Mesenchymal stem cell (in vitro differentiated cells and primary cell): Measurements from ENCODE around the gene MEAF6.
"Not testable (repeated sequence)": the region's sequence is repeated elsewhere in the genome, so short reads cannot be mapped to it uniquely, and the experiment has no call there.

Source experiments
- DNase-seq: peaks from one replicate; pipeline ENCODE4 v3.0.0-alpha.2; 2013
- H2AFZ ChIP-seq: one replicate; pipeline ENCODE4 v1.6.1; 2013; ENCODE audit warnings: low read depth, mild to moderate bottlenecking, control low read depth, inconsistent platforms, low read length, moderate library complexity
- H2AK5ac ChIP-seq: 2 replicates; pipeline ENCODE4 v1.6.1; 2013; ENCODE audit warnings: low read length, moderate library complexity, mild to moderate bottlenecking, inconsistent platforms; ENCODE audit not compliant: severe bottlenecking
- H2BK120ac ChIP-seq: one replicate; pipeline ENCODE4 v1.6.1; 2013; ENCODE audit warnings: low read depth, mild to moderate bottlenecking, inconsistent platforms, low read length, moderate library complexity
- H2BK12ac ChIP-seq, 2 experiments: one replicate each; pipeline ENCODE4 v1.6.1; 2013; ENCODE audit warnings: inconsistent platforms in 2 of 2, low read length in 2 of 2, mild to moderate bottlenecking in 2 of 2, moderate library complexity in 2 of 2, control low read depth in 1 of 2
- H2BK15ac ChIP-seq: one replicate; pipeline ENCODE4 v1.6.1; 2013; ENCODE audit warnings: mild to moderate bottlenecking, low read depth, inconsistent platforms; ENCODE audit not compliant: poor library complexity, severe bottlenecking
- H2BK5ac ChIP-seq: 2 replicates; pipeline ENCODE4 v1.6.1; 2013; ENCODE audit warnings: low read depth, mild to moderate bottlenecking, low read length, control low read depth, inconsistent platforms; ENCODE audit not compliant: poor library complexity, severe bottlenecking
- H3K14ac ChIP-seq, 2 experiments: one replicate each; pipeline ENCODE4 v1.6.1; 2013; ENCODE audit warnings: inconsistent platforms in 2 of 2, low read length in 2 of 2, control low read depth in 1 of 2, mild to moderate bottlenecking in 1 of 2, moderate library complexity in 1 of 2
- H3K18ac ChIP-seq, 2 experiments: one replicate each; pipeline ENCODE4 v1.6.1; 2013; ENCODE audit warnings: inconsistent platforms in 2 of 2, low read length in 2 of 2, control low read depth in 1 of 2, low read depth in 1 of 2, mild to moderate bottlenecking in 1 of 2
- H3K23ac ChIP-seq, 2 experiments: one replicate each; pipeline ENCODE4 v1.6.1; 2013; ENCODE audit warnings: inconsistent platforms in 2 of 2, low read length in 2 of 2, mild to moderate bottlenecking in 2 of 2, moderate library complexity in 2 of 2, control low read depth in 1 of 2
- H3K27ac ChIP-seq: 2 replicates; pipeline ENCODE4 v1.5.1; 2013; ENCODE audit warnings: mild to moderate bottlenecking, moderate library complexity, low read length, control low read depth, inconsistent platforms; ENCODE audit not compliant: poor library complexity, severe bottlenecking
- H3K27me3 ChIP-seq, 2 experiments: 2 replicates each; pipeline versions ENCODE4 v1.6.1 to v1.7.0; 2013; ENCODE audit warnings: low read length in 2 of 2, mild to moderate bottlenecking in 2 of 2, moderate library complexity in 2 of 2, control low read depth in 1 of 2, inconsistent platforms in 1 of 2; ENCODE audit not compliant: control insufficient read depth in 1 of 2, insufficient read depth in 1 of 2
- H3K36me3 ChIP-seq, 2 experiments: 2 replicates each; pipeline versions ENCODE4 v1.6.1 to v1.7.0; 2013; ENCODE audit warnings: low read length in 2 of 2, control low read depth in 1 of 2, inconsistent platforms in 1 of 2, low read depth in 1 of 2, mild to moderate bottlenecking in 1 of 2; ENCODE audit not compliant: insufficient read depth in 2 of 2, control insufficient read depth in 1 of 2
- H3K4ac ChIP-seq, 2 experiments: one replicate each; pipeline ENCODE4 v1.6.1; 2013; ENCODE audit warnings: inconsistent platforms in 2 of 2, low read length in 2 of 2, mild to moderate bottlenecking in 2 of 2, moderate library complexity in 2 of 2, control low read depth in 1 of 2, low read depth in 1 of 2
- H3K4me1 ChIP-seq: 2 replicates; pipeline ENCODE4 v1.6.1; 2013; ENCODE audit warnings: low read depth, low read length, control low read depth; ENCODE audit not compliant: control insufficient read depth, insufficient read depth
- H3K4me2 ChIP-seq: 2 replicates; pipeline ENCODE4 v1.6.1; 2013; ENCODE audit warnings: low read length, mild to moderate bottlenecking, inconsistent platforms; ENCODE audit not compliant: poor library complexity, severe bottlenecking
- H3K4me3 ChIP-seq, 2 experiments: 2 replicates each; pipeline versions ENCODE4 v1.5.1 to v1.7.0; 2013; ENCODE audit warnings: low read length in 2 of 2, mild to moderate bottlenecking in 2 of 2, control low read depth in 1 of 2, low read depth in 1 of 2; ENCODE audit not compliant: insufficient read depth in 1 of 2
- H3K79me1 ChIP-seq: replicated peaks from 2 replicates; pipeline ENCODE4 v1.6.1; 2013; ENCODE audit warnings: mild to moderate bottlenecking, control low read depth, low read length, inconsistent platforms; ENCODE audit not compliant: poor library complexity, severe bottlenecking
- H3K9ac ChIP-seq: 2 replicates; pipeline ENCODE4 v1.7.0; 2013; ENCODE audit warnings: mild to moderate bottlenecking, low read length, moderate library complexity
- H3K9me3 ChIP-seq: 2 replicates; pipeline ENCODE4 v1.7.0; 2013; ENCODE audit warnings: mild to moderate bottlenecking, low read length; ENCODE audit not compliant: control insufficient read depth
- H4K8ac ChIP-seq: one replicate; pipeline ENCODE4 v1.6.1; 2013; ENCODE audit warnings: inconsistent platforms, mild to moderate bottlenecking, low read length, moderate library complexity
- H4K91ac ChIP-seq: one replicate; pipeline ENCODE4 v1.6.1; 2013; ENCODE audit warnings: mild to moderate bottlenecking, low read length, inconsistent platforms
- WGBS: methylation state at CpG from one replicate; pipeline ENCODE4 v1.1.7; 2013; ENCODE audit warnings: mixed read lengths; 5-methylcytosine and 5-hydroxymethylcytosine counted together

MEAF6 gene

GRCh38 chr1:37539154-37539553 lies 24.6 kb upstream of the MEAF6 start:
- not testable (repeated sequence) for H2BK12ac ChIP-seq, H3K18ac ChIP-seq, H3K9ac ChIP-seq, H4K91ac ChIP-seq, H2BK5ac ChIP-seq, H2AK5ac ChIP-seq, DNase-seq, H3K27ac ChIP-seq, H3K27me3 ChIP-seq, H3K4me2 ChIP-seq, H3K9me3 ChIP-seq, H3K4me3 ChIP-seq, H3K4me1 ChIP-seq, H3K4ac ChIP-seq, H3K23ac ChIP-seq, H2AFZ ChIP-seq, H2BK15ac ChIP-seq, H4K8ac ChIP-seq, H3K14ac ChIP-seq, H2BK120ac ChIP-seq
- Histone ChIP-seq H3K36me3 (peaks cover 32 to 72% of the 10 kb centered on the region in 2 experiments), H3K79me1 (peaks cover 18% of the 10 kb centered on the region)
- 98% methylated on average over 10 of the region's 10 CpGs for WGBS

DNA sequence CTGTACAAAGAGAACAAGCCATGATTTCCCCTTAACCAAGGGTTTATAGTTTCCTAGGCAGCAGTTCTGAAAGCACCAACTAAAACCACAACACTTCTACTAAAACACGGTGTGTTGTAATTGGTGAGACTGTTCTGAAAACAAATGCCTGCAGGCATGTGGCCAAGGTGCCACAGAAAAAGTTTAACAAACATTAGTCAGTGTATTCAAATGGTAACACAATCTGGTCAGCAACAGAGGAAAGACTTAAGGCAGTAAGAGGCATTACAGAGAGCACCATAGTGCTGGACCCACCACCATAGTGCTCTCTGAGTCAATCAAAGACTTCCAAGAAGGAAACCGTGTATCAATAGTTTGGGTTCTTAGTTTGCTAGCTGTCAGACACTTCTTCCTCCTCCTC lies 22.8 kb upstream of the MEAF6 start:
- no peak overlapping the region for H3K23ac ChIP-seq
- H3K4me3 ChIP-seq, result no peak overlapping the region
- peak; percentile 72 for DNase-seq
- no peak overlapping the region for H2BK15ac ChIP-seq
- H2AFZ ChIP-seq, result no peak overlapping the region
- H3K4ac ChIP-seq, result no peak overlapping the region
- no peak overlapping the region for H3K4me2 ChIP-seq
- no peak overlapping the region for H4K91ac ChIP-seq
- H2BK12ac ChIP-seq, result no peak overlapping the region
- H2BK5ac ChIP-seq, result no peak overlapping the region
- H3K9ac ChIP-seq, result peak overlapping the region; percentile 12
- H3K79me1 ChIP-seq, result peaks cover 12% of the 10 kb centered on the region
- no peaks in the 10 kb centered on the region for H3K9me3 ChIP-seq
- no peak overlapping the region for H3K14ac ChIP-seq
- no peak overlapping the region for H4K8ac ChIP-seq
- no peak overlapping the region for H2BK120ac ChIP-seq
- no peak overlapping the region for H3K18ac ChIP-seq
- no peaks in the 10 kb centered on the region for H3K4me1 ChIP-seq
- H2AK5ac ChIP-seq, result no peak overlapping the region
- H3K36me3 ChIP-seq, result peaks cover 22 to 66% of the 10 kb centered on the region in 2 experiments
- 100% methylated on average over 1 of the region's 2 CpGs for WGBS
- no peaks in the 10 kb centered on the region for H3K27me3 ChIP-seq
- no peak overlapping the region for H3K27ac ChIP-seq

- Histone ChIP-seq H2BK120ac (no peak overlapping the region), H2BK12ac (no peak overlapping the region), H3K4ac (no peak overlapping the region), H3K9me3 (no peaks in the 10 kb centered on the region), H2AK5ac (peak overlapping the region; percentile 1), H2BK15ac (no peak overlapping the region), H3K14ac (no peak overlapping the region), H3K4me2 (no peak overlapping the region), H3K18ac (no peak overlapping the region), H2BK5ac (no peak overlapping the region), H3K36me3 (peaks cover 3 to 30% of the 10 kb centered on the region in 2 experiments), H3K27me3 (no peaks in the 10 kb centered on the region), H3K4me1 (no peaks in the 10 kb centered on the region), H3K23ac (no peak overlapping the region), H4K8ac (no peak overlapping the region), H3K9ac (peak overlapping the region; percentile 63), H3K4me3 (no peak overlapping the region), H3K27ac (no peak overlapping the region), H3K79me1 (peaks cover 2% of the 10 kb centered on the region), H4K91ac (no peak overlapping the region), H2AFZ (no peak overlapping the region)
- WGBS, result 76% methylated on average over 3 of the region's 4 CpGs
- no peak for DNase-seq
Measured at GRCh38 chr1:37533317-37534093, 18.9 kb upstream of the MEAF6 start.

- not testable (repeated sequence) for H2BK5ac ChIP-seq, H4K91ac ChIP-seq, H3K4me3 ChIP-seq, H3K23ac ChIP-seq, H2AFZ ChIP-seq, H2BK12ac ChIP-seq, H2BK120ac ChIP-seq, H2AK5ac ChIP-seq, H3K9me3 ChIP-seq, H3K27ac ChIP-seq, H3K14ac ChIP-seq, H3K9ac ChIP-seq, H3K4me1 ChIP-seq, H3K79me1 ChIP-seq, H4K8ac ChIP-seq, H3K18ac ChIP-seq, H3K27me3 ChIP-seq, H2BK15ac ChIP-seq, DNase-seq, H3K4ac ChIP-seq, H3K4me2 ChIP-seq
- H3K36me3 ChIP-seq, result peaks cover 0 to 23% of the 10 kb centered on the region in 2 experiments
- 100% methylated on average over 4 of the region's 4 CpGs for WGBS
Measured at GRCh38 chr1:37532418-37533156, 18.0 kb upstream of the MEAF6 start.
